C4-2B (cell line): ENCODE data around the gene ARHGAP5.

Experiments used
- CTCF ChIP-seq: fragments of 450-650 bp; conservative IDR thresholded peaks from 2 replicates; pipeline ENCODE4 v1.5.1; 2017; ENCODE audit warnings: mild to moderate bottlenecking
- ZFX ChIP-seq: fragments of 450-650 bp; IDR thresholded peaks from 2 replicates; pipeline ENCODE4 v1.6.1; 2017

GRCh38 chr14:32167907-32168306 is 90.8 kb downstream of the ARHGAP5 start:
- no peak for TF ChIP-seq CTCF
- no peak for TF ChIP-seq ZFX
